Body of pancreas (tissue), 4 donors: ENCODE results near the gene ENDOD1.

Experiments
- CTCF ChIP-seq, 7 experiments: fragments of 450-650 bp in 4 of 7; fragments of 200-600 bp in 3 of 7; sonication (generic) in 3 of 7; IDR thresholded peaks; one replicate each; pipeline ENCODE4 v1.5.1; 2016 to 2019; ENCODE audit warnings: antibody characterized with exemption in 7 of 7
- POLR2A ChIP-seq, 3 donors: fragments of 450-650 bp; IDR thresholded peaks; one replicate each; pipeline ENCODE4 v1.6.1; 2016; ENCODE audit warnings: antibody characterized with exemption in 3 of 3, mild to moderate bottlenecking in 2 of 3

- TF ChIP-seq POLR2A (IDR thresholded peaks at IDR 0.05), result no peak
- no peak for TF ChIP-seq CTCF (IDR thresholded peaks at IDR 0.05)
Measured at GRCh38 chr11:95086151-95086550, 3.5 kb upstream of the ENDOD1 start.
